ENCODE measurements around the gene MDM4.

DNA sequence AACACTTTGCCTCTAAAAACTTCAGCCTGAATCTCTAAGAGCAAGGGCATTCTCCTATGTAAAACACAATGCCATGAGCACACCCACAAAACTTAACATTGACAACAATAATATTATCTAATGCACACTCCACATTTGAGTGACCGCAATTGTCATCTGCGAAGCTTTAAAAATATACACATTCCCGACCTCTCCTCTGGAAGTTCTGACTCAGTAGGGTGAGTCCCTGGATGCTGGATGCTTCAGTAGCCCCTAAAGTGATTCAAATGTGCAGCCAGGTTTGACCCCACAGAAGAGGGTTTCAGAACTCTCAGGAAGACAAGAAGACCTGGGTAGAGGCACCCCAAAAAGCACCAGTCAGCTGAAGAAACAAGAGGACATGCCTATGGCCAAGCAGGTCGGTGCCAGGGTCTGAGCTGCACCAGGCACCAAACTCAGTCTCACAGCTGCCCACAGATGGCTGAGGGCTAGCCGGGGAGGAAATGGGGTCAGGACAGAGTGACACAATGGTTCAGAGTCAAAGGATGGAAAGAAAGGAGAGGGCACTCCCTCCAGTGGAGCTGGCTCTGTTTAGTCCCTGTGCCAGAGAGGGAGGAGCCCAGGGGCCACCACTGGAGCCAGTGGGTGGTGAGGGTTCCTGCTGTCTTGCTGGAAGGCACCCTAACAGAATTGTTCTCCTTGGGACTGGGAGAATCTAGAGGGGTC, 39.0 kb upstream of the MDM4 start:
- TF ChIP-seq POLR2A (IDR thresholded peaks at IDR 0.05; ENCODE audit: low read depth, low read length): no peak
- TF ChIP-seq TAF1 (IDR thresholded peaks at IDR 0.05; ENCODE audit: low read depth, low read length): no peak
- TF ChIP-seq POLR2AphosphoS5 (IDR thresholded peaks at IDR 0.05; ENCODE audit: low read depth, low read length): no peak
- no peak for TF ChIP-seq SPI1 (IDR thresholded peaks at IDR 0.05; ENCODE audit: low read depth, low read length)
- TF ChIP-seq POU2F2 (IDR thresholded peaks at IDR 0.05; ENCODE audit: low read depth, low read length): no peak
- no peak for TF ChIP-seq PAX5 (IDR thresholded peaks at IDR 0.05; ENCODE audit: insufficient read depth, low read length, severe bottlenecking)

Measured in GM12891 (cell line).